Glutamatergic neuron (in vitro differentiated cells): ENCODE data around the gene PGLYRP4. TPM values are rescaled to one million over a fixed set of nuclear protein-coding genes. Genes with fewer than 3 reads are reported as not detected.

Experiments
- DNase-seq: peaks from one replicate; pipeline ENCODE4 v3.0.0; 2022
- H3K27ac Mint-ChIP-seq: one replicate; pipeline ENCODE4 v1.8.0; 2020; ENCODE audit warnings: mild to moderate bottlenecking, mixed read lengths, inconsistent platforms; ENCODE audit not compliant: unreplicated experiment
- H3K27me3 Mint-ChIP-seq: one replicate; pipeline ENCODE4 v1.8.0; 2020; ENCODE audit warnings: mild to moderate bottlenecking, moderate library complexity, mixed read lengths, inconsistent platforms; ENCODE audit not compliant: unreplicated experiment
- H3K36me3 Mint-ChIP-seq: one replicate; pipeline ENCODE4 v1.8.0; 2020; ENCODE audit warnings: mild to moderate bottlenecking, mixed read lengths, inconsistent platforms; ENCODE audit not compliant: unreplicated experiment
- H3K4me1 Mint-ChIP-seq: one replicate; pipeline ENCODE4 v1.8.0; 2020; ENCODE audit warnings: mild to moderate bottlenecking, low read depth, mixed read lengths, inconsistent platforms; ENCODE audit not compliant: unreplicated experiment
- H3K4me3 Mint-ChIP-seq: one replicate; pipeline ENCODE4 v1.8.0; 2020; ENCODE audit warnings: mild to moderate bottlenecking, mixed read lengths, inconsistent platforms; ENCODE audit not compliant: unreplicated experiment
- H3K9me3 Mint-ChIP-seq: one replicate; pipeline ENCODE4 v1.8.0; 2020; ENCODE audit warnings: mild to moderate bottlenecking, moderate library complexity, mixed read lengths, inconsistent platforms; ENCODE audit not compliant: unreplicated experiment
- CTCF ChIP-seq: fragments of 200-600 bp; sonication (generic); IDR thresholded peaks from one replicate; pipeline ENCODE4 v1.5.0; 2021; ENCODE audit not compliant: partially characterized antibody, unreplicated experiment
- total RNA-seq: library from RNA; stranded (reverse); fragmentation: NEBNext Ultra II Directional; extraction: Animal tissue kit (Norgen Biotek cat#: 25700); gene quantifications from one replicate; pipeline ENCODE4 v1.2.1, GENCODE V29; 2021; ENCODE audit not compliant: unreplicated experiment

The PGLYRP4 gene
- total RNA-seq, 1 donor from 2014 or later = not detected

- no peaks in the 10 kb centered on the region for H3K36me3 Mint-ChIP-seq
These were observed 9.4 kb upstream of the PGLYRP4 start, which contains the start of gene S100A9 for GRCh38 chr1:153357853-153358690. Gene S100A9, plus strand, starts transcription at chr1:153357854. Its CDS starts 430 bp downstream, at chr1:153358284.

DNA sequence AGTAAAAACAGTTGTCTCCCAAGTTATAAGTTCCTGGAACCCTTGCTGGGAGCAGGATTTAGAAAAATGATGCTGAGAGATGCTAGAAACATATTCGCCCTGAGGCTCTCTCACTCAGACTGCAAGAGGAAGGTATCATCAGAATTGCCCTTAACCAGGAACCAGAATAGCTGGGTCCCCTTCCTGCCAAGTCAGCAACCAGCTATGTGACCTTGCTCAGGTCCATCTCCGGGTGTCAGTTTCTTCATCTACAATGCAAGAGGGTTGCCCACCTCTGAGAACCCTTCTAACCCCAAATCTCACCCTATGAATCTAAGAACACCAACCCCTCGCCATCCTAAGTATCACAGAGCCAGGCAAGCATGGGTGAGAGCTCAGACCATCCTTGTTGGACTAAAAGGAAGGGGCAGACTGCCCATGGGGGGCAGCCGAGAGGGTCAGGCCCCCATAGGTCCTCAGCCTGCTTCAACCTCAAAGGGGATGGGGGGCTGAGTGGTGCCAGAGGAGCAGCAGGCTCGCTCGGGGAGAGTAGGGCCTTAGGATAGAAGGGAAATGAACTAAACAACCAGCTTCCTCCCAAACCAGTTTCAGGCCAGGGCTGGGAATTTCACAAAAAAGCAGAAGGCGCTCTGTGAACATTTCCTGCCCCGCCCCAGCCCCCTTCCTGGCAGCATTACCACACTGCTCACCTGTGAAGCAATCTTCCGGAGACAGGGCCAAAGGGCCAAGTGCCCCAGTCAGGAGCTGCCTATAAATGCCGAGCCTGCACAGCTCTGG, 8.6 kb upstream of the PGLYRP4 start:
- Mint-ChIP-seq H3K36me3 (no peaks in the 10 kb centered on the region), H3K4me3 (no peak overlapping the region), H3K4me1 (peaks cover 13% of the 10 kb centered on the region), H3K27me3 (peaks cover 8% of the 10 kb centered on the region), H3K27ac (no peak overlapping the region), H3K9me3 (peaks cover 4% of the 10 kb centered on the region)
- no peak for TF ChIP-seq CTCF
- no peak for DNase-seq

More at GRCh38 chr1:153357853-153358690, 9.4 kb upstream of the PGLYRP4 start, which contains the start of gene S100A9:
- H3K4me1 Mint-ChIP-seq = peaks cover 21% of the 10 kb centered on the region
- H3K4me3 Mint-ChIP-seq = peak within 1 kb of the TSS; percentile 38
- no peak for TF ChIP-seq CTCF
- no peak within 1 kb of the TSS for H3K27ac Mint-ChIP-seq
- DNase-seq = no peak
- H3K27me3 Mint-ChIP-seq = peaks cover 13% of the 10 kb centered on the region
- peaks cover 10% of the 10 kb centered on the region for H3K9me3 Mint-ChIP-seq

DNA sequence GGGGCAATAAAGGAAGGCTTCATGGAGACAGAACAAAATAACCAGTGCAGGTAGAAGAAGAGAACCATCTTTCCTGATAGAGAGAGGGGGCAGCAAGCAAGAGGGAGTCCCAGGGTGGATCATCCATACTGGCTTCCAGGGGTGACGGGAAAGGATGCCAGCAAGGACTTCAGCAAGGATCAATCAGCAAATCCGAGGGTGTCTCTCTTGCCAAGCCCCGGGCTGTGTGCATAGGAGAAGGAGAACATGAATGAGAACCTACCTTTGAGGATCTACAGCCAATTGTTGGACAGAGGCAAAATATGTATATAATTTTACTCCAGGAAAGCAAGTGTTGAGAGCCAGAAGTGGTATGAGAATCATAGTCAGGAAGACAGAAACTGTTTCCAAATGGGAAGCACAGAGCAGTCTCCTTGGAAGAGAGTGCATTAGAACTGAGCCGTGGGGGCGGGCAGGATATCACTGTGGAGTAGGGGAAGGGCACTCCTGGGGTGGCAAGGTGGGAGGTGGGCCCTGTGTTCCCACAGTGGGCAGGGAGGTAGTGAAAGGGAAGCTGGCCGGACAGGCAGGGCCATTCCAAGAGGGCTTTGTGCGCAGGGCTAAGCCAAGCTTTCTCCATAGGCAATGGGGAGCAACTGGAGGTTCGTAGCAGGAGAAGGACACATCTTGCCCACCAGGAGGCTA, 7.9 kb upstream of the PGLYRP4 start:
- no peak overlapping the region for H3K27ac Mint-ChIP-seq
- DNase-seq = no peak
- H3K4me3 Mint-ChIP-seq = no peak overlapping the region
- no peak for TF ChIP-seq CTCF
- peaks cover 10% of the 10 kb centered on the region for H3K4me1 Mint-ChIP-seq
- no peaks in the 10 kb centered on the region for H3K9me3 Mint-ChIP-seq
- H3K36me3 Mint-ChIP-seq = no peaks in the 10 kb centered on the region
- H3K27me3 Mint-ChIP-seq = peaks cover 8% of the 10 kb centered on the region

DNA sequence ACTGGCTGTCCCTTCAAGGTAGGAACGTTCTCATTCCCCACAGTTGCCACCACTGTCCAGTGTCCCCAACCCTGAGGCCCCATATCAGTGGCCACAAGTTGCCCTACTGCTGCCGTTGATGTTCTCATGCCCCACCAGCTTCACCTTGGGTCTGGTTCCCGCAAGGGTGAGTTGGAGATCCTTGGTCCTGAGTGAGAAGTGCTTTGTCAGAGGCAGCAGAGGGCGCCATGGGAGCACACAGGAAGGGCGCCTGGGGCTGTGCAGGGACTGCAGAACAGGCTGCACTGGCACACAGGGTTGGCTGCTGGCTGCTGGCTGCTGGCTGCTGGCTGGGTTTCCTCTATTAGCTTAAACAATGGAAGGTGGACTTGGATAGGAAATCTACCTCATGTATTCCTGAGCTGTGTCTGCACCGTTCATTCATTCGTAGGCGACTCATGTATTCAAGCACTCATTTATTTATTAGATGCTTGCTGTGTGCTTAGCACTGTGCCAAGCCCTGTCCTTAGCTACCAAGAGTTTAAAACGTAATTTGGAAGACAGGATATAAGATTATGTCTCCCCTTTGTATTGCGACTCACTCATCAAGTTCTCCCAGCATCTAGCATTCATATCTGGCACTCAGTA, 6.9 kb upstream of the PGLYRP4 start:
- H3K36me3 Mint-ChIP-seq = no peaks in the 10 kb centered on the region
- peak; percentile 73 for DNase-seq
- no peak overlapping the region for H3K27ac Mint-ChIP-seq
- H3K27me3 Mint-ChIP-seq = peaks cover 5% of the 10 kb centered on the region
- H3K4me1 Mint-ChIP-seq = peaks cover 4% of the 10 kb centered on the region
- no peaks in the 10 kb centered on the region for H3K9me3 Mint-ChIP-seq
- TF ChIP-seq CTCF = peak; percentile 30
- no peak overlapping the region for H3K4me3 Mint-ChIP-seq
